HepG2 (cell line): Measurements from ENCODE around the gene ESAM. TPM values are rescaled to one million over a fixed set of nuclear protein-coding genes. Genes with fewer than 3 reads are reported as not detected.
A peak's percentile ranks its signal among the peaks of the same experiment; 100 is the strongest.

Experiments used
- ARNT2 ChIP-seq: sonication (generic); formaldehyde crosslinking; IDR thresholded peaks from 2 replicates; pipeline ENCODE4 v1.8.0; 2022; ENCODE audit warnings: mild to moderate bottlenecking, low read depth, missing genetic modification reagents, moderate library complexity
- BORCS8-MEF2B ChIP-seq: sonication (generic); formaldehyde crosslinking; IDR thresholded peaks from 2 replicates; pipeline ENCODE4 v1.8.0; 2022; ENCODE audit warnings: mild to moderate bottlenecking, missing genetic modification reagents
- CBFB ChIP-seq: sonication (generic); formaldehyde crosslinking; IDR thresholded peaks from 2 replicates; pipeline ENCODE4 v1.4.0; 2020; ENCODE audit warnings: missing genetic modification reagents
- ESRRA ChIP-seq: sonication (generic); formaldehyde crosslinking; IDR thresholded peaks from 2 replicates; pipeline ENCODE4 v1.5.1; 2020; ENCODE audit warnings: mild to moderate bottlenecking, low read depth, missing genetic modification reagents
- FOXA1 ChIP-seq, 2 experiments: fragments of 450-650 bp in 1 of 2; sonication (generic) in 1 of 2; formaldehyde crosslinking in 1 of 2; IDR thresholded peaks; 2 replicates each; pipeline versions ENCODE4 v1.4.0 to v1.6.1; 2016 to 2020; ENCODE audit warnings: missing genetic modification reagents in 1 of 2
- GMEB2 ChIP-seq: IDR thresholded peaks from 2 replicates; pipeline ENCODE4 v1.6.1; 2016; ENCODE audit warnings: missing biosample characterization, missing genetic modification reagents, low read depth
- KAT8 ChIP-seq: IDR thresholded peaks from 2 replicates; pipeline ENCODE4 v1.6.1; 2016; ENCODE audit warnings: missing genetic modification reagents, missing compliant biosample characterization
- KDM1A ChIP-seq: IDR thresholded peaks from 2 replicates; pipeline ENCODE4 v1.6.1; 2016; ENCODE audit warnings: missing compliant biosample characterization
- KDM5B ChIP-seq: sonication (generic); formaldehyde crosslinking; IDR thresholded peaks from 2 replicates; pipeline ENCODE4 v1.4.0; 2020; ENCODE audit warnings: missing genetic modification reagents, mild to moderate bottlenecking, borderline replicate concordance
- KLF16 ChIP-seq, 2 experiments: sonication (generic) in 1 of 2; formaldehyde crosslinking in 1 of 2; IDR thresholded peaks; 2 replicates each; pipeline versions ENCODE4 v1.6.1 to v1.8.0; 2016 to 2023; ENCODE audit warnings: missing genetic modification reagents in 2 of 2, missing compliant biosample characterization in 1 of 2
- MTF1 ChIP-seq: sonication (generic); formaldehyde crosslinking; IDR thresholded peaks from 2 replicates; pipeline ENCODE4 v1.5.0; 2020; ENCODE audit warnings: missing genetic modification reagents
- NR0B2 ChIP-seq: sonication (generic); formaldehyde crosslinking; IDR thresholded peaks from 2 replicates; pipeline ENCODE4 v1.4.0; 2020; ENCODE audit warnings: mild to moderate bottlenecking, missing genetic modification reagents
- STAT5B ChIP-seq: sonication (generic); formaldehyde crosslinking; IDR thresholded peaks from 2 replicates; pipeline ENCODE4 v1.4.0; 2020; ENCODE audit warnings: missing genetic modification reagents
- TCF7L2 ChIP-seq: IDR thresholded peaks from 2 replicates; pipeline ENCODE4 v1.6.1; 2011; ENCODE audit warnings: mild to moderate bottlenecking, low read depth, low read length, moderate library complexity
- THAP11 ChIP-seq: IDR thresholded peaks from 2 replicates; pipeline ENCODE4 v1.6.1; 2016; ENCODE audit warnings: missing biosample characterization, missing genetic modification reagents
- ZNF207 ChIP-seq: fragments of 450-650 bp; IDR thresholded peaks from 2 replicates; pipeline ENCODE4 v1.6.1; 2016; ENCODE audit warnings: antibody characterized with exemption, borderline replicate concordance
- ZNF317 ChIP-seq: sonication (generic); formaldehyde crosslinking; IDR thresholded peaks from 2 replicates; pipeline ENCODE4 v1.5.0; 2020; ENCODE audit warnings: mild to moderate bottlenecking, missing genetic modification reagents
- ZNF577 ChIP-seq: sonication (generic); formaldehyde crosslinking; IDR thresholded peaks from 2 replicates; pipeline ENCODE4 v1.4.0; 2020; ENCODE audit warnings: mild to moderate bottlenecking, low read depth, missing genetic modification reagents, borderline replicate concordance
- ZNF776 ChIP-seq: sonication (generic); formaldehyde crosslinking; IDR thresholded peaks from 2 replicates; pipeline ENCODE4 v1.4.0; 2020; ENCODE audit warnings: mild to moderate bottlenecking, missing genetic modification reagents
- ZNF782 ChIP-seq: sonication (generic); formaldehyde crosslinking; IDR thresholded peaks from 2 replicates; pipeline ENCODE4 v1.4.0; 2020; ENCODE audit warnings: missing genetic modification reagents, mild to moderate bottlenecking, borderline replicate concordance
- polyA plus RNA-seq, 8 experiments: library from polyadenylated mRNA; depleted of rRNA in 3 of 8; stranded (reverse) in 7 of 8; unstranded in 1 of 8; fragments of >200 nt; fragmentation: Illumina TruSeq in 4 of 8; extraction: Trizol in 4 of 8; gene quantifications; 2 replicates each; pipeline versions ENCODE4 v1.2.1 to v1.2.3, GENCODE V29; 2011 to 2016; ENCODE audit warnings: low read depth in 4 of 8, missing spikeins in 1 of 8, mixed read lengths in 1 of 8; ENCODE audit not compliant: insufficient read depth in 1 of 8
- total RNA-seq, 5 experiments: library from RNA; depleted of rRNA; stranded (reverse); fragments of >200 nt; fragmentation: Illumina TruSeq; extraction: Trizol; gene quantifications; 2 replicates each; pipeline ENCODE4 v1.2.3, GENCODE V29; 2016; ENCODE audit warnings: low read depth in 1 of 5
- TF ChIP-seq, protein P1 (sequence below): sonication (generic); formaldehyde crosslinking; IDR thresholded peaks from 2 replicates; pipeline ENCODE4 v1.4.0; 2020; ENCODE audit warnings: mild to moderate bottlenecking, missing genetic modification reagents
- TF ChIP-seq, protein P2 (sequence below): sonication (generic); formaldehyde crosslinking; IDR thresholded peaks from 2 replicates; pipeline ENCODE4 v1.4.0; 2020; ENCODE audit warnings: missing genetic modification reagents

Gene ESAM
- total and polyA plus RNA-seq, 2 of the 13 experiments (the other 11 are each of a cell fraction or from before 2014, with no cell fraction given) = 1.2 to 6.8 TPM

DNA sequence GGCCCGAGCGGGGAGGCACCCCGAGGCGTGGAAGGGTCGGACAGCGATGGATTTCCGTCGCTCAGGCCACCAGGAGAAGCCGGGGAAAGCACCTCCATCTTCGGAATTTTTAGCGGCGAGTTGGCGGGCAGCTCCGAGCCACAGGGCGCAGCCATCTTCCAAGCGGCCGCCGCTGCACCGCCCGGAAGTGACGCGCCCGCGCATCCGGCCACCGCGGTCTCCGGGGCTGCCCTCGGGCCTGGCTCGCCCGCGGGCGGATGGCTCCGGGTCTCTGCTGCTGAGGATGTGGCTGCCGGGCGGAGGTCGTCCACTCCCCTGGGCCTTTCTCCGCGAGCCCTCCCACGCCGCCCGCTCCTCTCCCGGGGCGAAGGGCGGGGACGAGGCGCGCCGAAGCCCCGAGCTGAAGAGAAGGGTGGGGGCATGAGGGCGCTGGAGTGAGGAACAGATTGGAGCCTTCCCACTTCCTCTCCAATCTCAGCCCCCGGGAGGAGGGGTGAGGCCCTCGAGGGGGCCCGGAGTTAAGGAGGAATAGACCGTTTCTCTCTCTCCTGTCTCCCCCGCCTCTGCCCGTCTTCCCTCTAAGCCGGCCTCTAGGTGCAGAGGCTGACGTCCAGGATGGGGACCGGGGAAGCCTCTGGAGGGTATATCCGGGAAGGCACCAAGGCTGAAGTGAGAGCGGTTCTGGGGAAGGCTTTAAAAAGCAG is 38.3 kb upstream of the ESAM start, which contains the start of gene MSANTD2 (continued):
- TF ChIP-seq ZNF317 = 0 out of 2 replicates have a peak, but pooled peaks have one; percentile 71
- TF ChIP-seq, protein P1, sequence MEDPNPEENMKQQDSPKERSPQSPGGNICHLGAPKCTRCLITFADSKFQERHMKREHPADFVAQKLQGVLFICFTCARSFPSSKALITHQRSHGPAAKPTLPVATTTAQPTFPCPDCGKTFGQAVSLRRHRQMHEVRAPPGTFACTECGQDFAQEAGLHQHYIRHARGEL (CRISPR knock-in tag) = 0 out of 2 replicates have a peak, but pooled peaks have one; percentile 46
- no peak for TF ChIP-seq STAT5B
- peak; percentile 96 for TF ChIP-seq KDM5B (CRISPR knock-in tag)
- TF ChIP-seq ZNF782 (CRISPR knock-in tag) = 0 out of 2 replicates have a peak, but pooled peaks have one; percentile 49
- TF ChIP-seq GMEB2 (CRISPR knock-in tag) = no peak
- peak; percentile 91 for TF ChIP-seq KAT8
- TF ChIP-seq ZNF577 = peak; percentile 76; the same call in 1 of the 2 replicates
- no peak; the same call in 1 of the 2 replicates for TF ChIP-seq KDM1A
- TF ChIP-seq MTF1 (CRISPR knock-in tag) = no peak
- TF ChIP-seq, protein P2, sequence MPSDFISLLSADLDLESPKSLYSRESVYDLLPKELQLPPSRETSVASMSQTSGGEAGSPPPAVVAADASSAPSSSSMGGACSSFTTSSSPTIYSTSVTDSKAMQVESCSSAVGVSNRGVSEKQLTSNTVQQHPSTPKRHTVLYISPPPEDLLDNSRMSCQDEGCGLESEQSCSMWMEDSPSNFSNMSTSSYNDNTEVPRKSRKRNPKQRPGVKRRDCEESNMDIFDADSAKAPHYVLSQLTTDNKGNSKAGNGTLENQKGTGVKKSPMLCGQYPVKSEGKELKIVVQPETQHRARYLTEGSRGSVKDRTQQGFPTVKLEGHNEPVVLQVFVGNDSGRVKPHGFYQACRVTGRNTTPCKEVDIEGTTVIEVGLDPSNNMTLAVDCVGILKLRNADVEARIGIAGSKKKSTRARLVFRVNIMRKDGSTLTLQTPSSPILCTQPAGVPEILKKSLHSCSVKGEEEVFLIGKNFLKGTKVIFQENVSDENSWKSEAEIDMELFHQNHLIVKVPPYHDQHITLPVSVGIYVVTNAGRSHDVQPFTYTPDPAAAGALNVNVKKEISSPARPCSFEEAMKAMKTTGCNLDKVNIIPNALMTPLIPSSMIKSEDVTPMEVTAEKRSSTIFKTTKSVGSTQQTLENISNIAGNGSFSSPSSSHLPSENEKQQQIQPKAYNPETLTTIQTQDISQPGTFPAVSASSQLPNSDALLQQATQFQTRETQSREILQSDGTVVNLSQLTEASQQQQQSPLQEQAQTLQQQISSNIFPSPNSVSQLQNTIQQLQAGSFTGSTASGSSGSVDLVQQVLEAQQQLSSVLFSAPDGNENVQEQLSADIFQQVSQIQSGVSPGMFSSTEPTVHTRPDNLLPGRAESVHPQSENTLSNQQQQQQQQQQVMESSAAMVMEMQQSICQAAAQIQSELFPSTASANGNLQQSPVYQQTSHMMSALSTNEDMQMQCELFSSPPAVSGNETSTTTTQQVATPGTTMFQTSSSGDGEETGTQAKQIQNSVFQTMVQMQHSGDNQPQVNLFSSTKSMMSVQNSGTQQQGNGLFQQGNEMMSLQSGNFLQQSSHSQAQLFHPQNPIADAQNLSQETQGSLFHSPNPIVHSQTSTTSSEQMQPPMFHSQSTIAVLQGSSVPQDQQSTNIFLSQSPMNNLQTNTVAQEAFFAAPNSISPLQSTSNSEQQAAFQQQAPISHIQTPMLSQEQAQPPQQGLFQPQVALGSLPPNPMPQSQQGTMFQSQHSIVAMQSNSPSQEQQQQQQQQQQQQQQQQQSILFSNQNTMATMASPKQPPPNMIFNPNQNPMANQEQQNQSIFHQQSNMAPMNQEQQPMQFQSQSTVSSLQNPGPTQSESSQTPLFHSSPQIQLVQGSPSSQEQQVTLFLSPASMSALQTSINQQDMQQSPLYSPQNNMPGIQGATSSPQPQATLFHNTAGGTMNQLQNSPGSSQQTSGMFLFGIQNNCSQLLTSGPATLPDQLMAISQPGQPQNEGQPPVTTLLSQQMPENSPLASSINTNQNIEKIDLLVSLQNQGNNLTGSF = no peak
- peak; percentile 43; the same call in 1 of the 2 replicates for TF ChIP-seq ZNF776 (CRISPR knock-in tag)
- TF ChIP-seq ZNF207 = no peak
- 0 out of 2 replicates have a peak, but pooled peaks have one; percentile 32 for TF ChIP-seq NR0B2 (CRISPR knock-in tag)
- no peak for TF ChIP-seq TCF7L2
- no peak for TF ChIP-seq FOXA1 (IDR thresholded peaks at IDR 0.05)
- TF ChIP-seq FOXA1 (CRISPR knock-in tag; IDR thresholded peaks at IDR 0.05) = no peak
- 0 out of 2 replicates have a peak, but pooled peaks have one; percentile 74 for TF ChIP-seq CBFB (CRISPR knock-in tag)
- peak; percentile 82 for TF ChIP-seq BORCS8-MEF2B (CRISPR knock-in tag)
- TF ChIP-seq ARNT2 = peak; percentile 85; the same call in 1 of the 2 replicates
- TF ChIP-seq ESRRA = peak; percentile 47; the same call in 1 of the 2 replicates
- peak in 1 of 2 experiments; percentile 36; a peak in 1 of 4 replicates for TF ChIP-seq KLF16 (CRISPR knock-in tag; IDR thresholded peaks at IDR 0.05)
- peak; percentile 78 for TF ChIP-seq THAP11 (CRISPR knock-in tag)
